HG03108 (cell line): ENCODE data around the gene MVB12B.
"Not testable (repeated sequence)": the region's sequence is repeated elsewhere in the genome, so short reads cannot be mapped to it uniquely, and the experiment has no call there.

ENCODE experiments used
- ATAC-seq: cut with Tn5 transposase; IDR thresholded peaks from one replicate; pipeline ENCODE4 v1.9.1; 2021; ENCODE audit warnings: moderate library complexity; ENCODE audit not compliant: unreplicated experiment

The MVB12B gene

GRCh38 chr9:126551812-126552211 lies 225.2 kb downstream of the MVB12B start:
- ATAC-seq = no peak

GRCh38 chr9:126554292-126554691 lies 227.7 kb downstream of the MVB12B start:
- no peak for ATAC-seq

- ATAC-seq = not testable (repeated sequence)
Observed at GRCh38 chr9:126555421-126555820, 228.8 kb downstream of the MVB12B start.
